ENCODE data around the gene CSTPP1.

CSTPP1 gene

DNA sequence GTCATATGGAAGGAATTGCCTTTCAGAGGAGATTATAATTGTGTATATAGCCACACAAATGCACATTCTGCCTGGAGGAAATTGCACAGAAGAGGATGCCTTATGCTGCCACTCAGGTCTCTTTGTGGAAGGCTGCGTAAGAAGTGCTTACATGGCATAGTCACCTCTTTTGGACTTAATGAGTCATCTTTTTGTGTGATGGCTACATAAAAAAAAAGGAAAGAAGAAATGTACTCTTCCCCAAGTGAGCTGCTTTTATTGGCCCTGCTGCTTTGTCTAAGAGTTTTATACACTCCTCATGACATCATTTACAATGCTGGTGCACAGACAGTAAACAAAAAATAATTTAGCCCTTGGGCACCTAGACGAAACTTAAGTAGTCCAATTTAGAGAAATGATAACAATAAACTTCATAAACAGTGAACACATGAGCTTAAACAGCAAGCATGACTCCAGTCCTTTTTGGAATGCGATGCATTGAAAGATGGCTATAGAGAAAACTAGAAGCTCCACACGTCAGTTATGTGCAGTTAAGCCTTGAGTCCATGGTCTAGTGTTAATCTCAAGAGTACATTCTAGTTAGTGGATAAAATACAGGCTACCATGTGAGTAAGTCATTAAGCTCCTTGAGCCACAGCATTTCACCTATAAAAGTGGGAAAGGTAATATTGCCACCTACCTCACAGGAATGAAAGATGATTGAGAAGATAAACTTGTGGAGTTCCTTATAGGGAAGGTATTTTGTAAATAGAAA is 12.0 kb downstream of the CSTPP1 start:
- Histone ChIP-seq H3K79me2 (ENCODE audit: insufficient read depth, low read length) (no peaks in the 10 kb centered on the region; the same call in 1 of the 2 replicates), H3K9me3 (ENCODE audit: insufficient read depth, low read length, severe bottlenecking) (no peaks in the 10 kb centered on the region), H3K27ac (ENCODE audit: low read length) (no peak overlapping the region), H3K36me3 (ENCODE audit: insufficient read depth, low read length) (0 out of 2 replicates have a peak, but pooled peaks cover 5% of the 10 kb centered on the region), H3K4me2 (ENCODE audit: insufficient read depth, low read length) (no peak overlapping the region), H4K20me1 (ENCODE audit: insufficient read depth, low read length) (no peaks in the 10 kb centered on the region), H3K9ac (ENCODE audit: low read depth, low read length) (no peak overlapping the region), H3K4me1 (ENCODE audit: insufficient read depth, low read length) (no peaks in the 10 kb centered on the region), H3K27me3 (ENCODE audit: insufficient read depth, low read length, poor library complexity) (no peaks in the 10 kb centered on the region), H2AFZ (ENCODE audit: low read depth, low read length) (no peak overlapping the region), H3K4me3 (ENCODE audit: low read depth in 1 of 2, low read length in 2 of 2) (no peak overlapping the region)
- ATAC-seq (ENCODE audit: insufficient read depth, low read depth) (no peak), DNase-seq (no peak)
- TF ChIP-seq EZH2 (IDR thresholded peaks at IDR 0.05; ENCODE audit: borderline replicate concordance, low read depth, low read length, severe bottlenecking) (no peak), CTCF (IDR thresholded peaks at IDR 0.05; ENCODE audit: borderline replicate concordance, extremely low read depth, low read length, poor library complexity, severe bottlenecking) (no peak)

DNA sequence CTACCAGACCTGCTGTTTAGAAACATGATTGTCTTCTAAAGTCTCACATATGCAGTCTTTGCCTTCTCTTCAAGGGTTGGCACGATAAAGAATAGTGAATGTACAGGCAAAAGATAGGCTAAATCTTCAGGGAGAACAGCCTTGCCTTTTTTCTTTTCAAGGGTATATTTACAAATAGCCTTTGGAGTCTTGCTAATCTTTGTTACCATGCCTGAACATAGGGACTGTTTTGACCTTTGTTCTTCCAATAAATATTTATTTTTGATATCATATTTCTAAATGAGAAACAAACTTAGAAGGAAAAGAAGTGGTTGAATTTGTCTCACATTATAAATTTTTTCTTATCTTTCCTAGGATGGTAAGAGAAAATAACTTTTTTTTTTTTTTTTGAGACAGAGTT is 12.7 kb downstream of the CSTPP1 start:
- Histone ChIP-seq H3K36me3 (ENCODE audit: insufficient read depth, low read length) (0 out of 2 replicates have a peak, but pooled peaks cover 5% of the 10 kb centered on the region), H4K20me1 (ENCODE audit: insufficient read depth, low read length) (no peaks in the 10 kb centered on the region), H3K9ac (ENCODE audit: low read depth, low read length) (no peak overlapping the region), H3K4me1 (ENCODE audit: insufficient read depth, low read length) (no peaks in the 10 kb centered on the region), H3K79me2 (ENCODE audit: insufficient read depth, low read length) (no peaks in the 10 kb centered on the region; the same call in 1 of the 2 replicates), H2AFZ (ENCODE audit: low read depth, low read length) (no peak overlapping the region), H3K27me3 (ENCODE audit: insufficient read depth, low read length, poor library complexity) (no peaks in the 10 kb centered on the region), H3K27ac (ENCODE audit: low read length) (no peak overlapping the region), H3K4me2 (ENCODE audit: insufficient read depth, low read length) (no peak overlapping the region), H3K9me3 (ENCODE audit: insufficient read depth, low read length, severe bottlenecking) (no peaks in the 10 kb centered on the region), H3K4me3 (ENCODE audit: low read depth in 1 of 2, low read length in 2 of 2) (no peak overlapping the region)
- DNase-seq (no peak), ATAC-seq (ENCODE audit: insufficient read depth, low read depth) (no peak)
- TF ChIP-seq CTCF (IDR thresholded peaks at IDR 0.05; ENCODE audit: borderline replicate concordance, extremely low read depth, low read length, poor library complexity, severe bottlenecking) (no peak), EZH2 (IDR thresholded peaks at IDR 0.05; ENCODE audit: borderline replicate concordance, low read depth, low read length, severe bottlenecking) (no peak)

- H3K4me2 ChIP-seq (ENCODE audit: insufficient read depth, low read length) = no peak overlapping the region
- no peaks in the 10 kb centered on the region; the same call in 1 of the 2 replicates for H3K79me2 ChIP-seq (ENCODE audit: insufficient read depth, low read length)
- H3K4me1 ChIP-seq (ENCODE audit: insufficient read depth, low read length) = no peaks in the 10 kb centered on the region
- no peak for ATAC-seq (ENCODE audit: insufficient read depth, low read depth)
- H3K4me3 ChIP-seq (ENCODE audit: low read depth in 1 of 2, low read length in 2 of 2) = no peak overlapping the region
- 0 out of 2 replicates have a peak, but pooled peaks cover 5% of the 10 kb centered on the region for H3K36me3 ChIP-seq (ENCODE audit: insufficient read depth, low read length)
- H4K20me1 ChIP-seq (ENCODE audit: insufficient read depth, low read length) = no peaks in the 10 kb centered on the region
- no peak overlapping the region for H3K27ac ChIP-seq (ENCODE audit: low read length)
- no peak for DNase-seq
- no peaks in the 10 kb centered on the region for H3K27me3 ChIP-seq (ENCODE audit: insufficient read depth, low read length, poor library complexity)
- no peak overlapping the region for H3K9ac ChIP-seq (ENCODE audit: low read depth, low read length)
- TF ChIP-seq EZH2 (IDR thresholded peaks at IDR 0.05; ENCODE audit: borderline replicate concordance, low read depth, low read length, severe bottlenecking) = no peak
- H3K9me3 ChIP-seq (ENCODE audit: insufficient read depth, low read length, severe bottlenecking) = no peaks in the 10 kb centered on the region
- no peak overlapping the region for H2AFZ ChIP-seq (ENCODE audit: low read depth, low read length)
Measured at GRCh38 chr11:46951864-46952263, 15.3 kb downstream of the CSTPP1 start.

- no peaks in the 10 kb centered on the region for H3K27me3 ChIP-seq (ENCODE audit: insufficient read depth, low read length, poor library complexity)
- H3K9ac ChIP-seq (ENCODE audit: low read depth, low read length) = no peak overlapping the region
- H3K79me2 ChIP-seq (ENCODE audit: insufficient read depth, low read length) = no peaks in the 10 kb centered on the region; the same call in 1 of the 2 replicates
- ATAC-seq (ENCODE audit: insufficient read depth, low read depth) (no peak), DNase-seq (no peak)
- H3K4me3 ChIP-seq (ENCODE audit: low read depth in 1 of 2, low read length in 2 of 2) = no peak overlapping the region
- no peak overlapping the region for H3K4me2 ChIP-seq (ENCODE audit: insufficient read depth, low read length)
- H3K9me3 ChIP-seq (ENCODE audit: insufficient read depth, low read length, severe bottlenecking) = no peaks in the 10 kb centered on the region
- H2AFZ ChIP-seq (ENCODE audit: low read depth, low read length) = no peak overlapping the region
- no peak overlapping the region for H3K27ac ChIP-seq (ENCODE audit: low read length)
- TF ChIP-seq CTCF (IDR thresholded peaks at IDR 0.05; ENCODE audit: borderline replicate concordance, extremely low read depth, low read length, poor library complexity, severe bottlenecking) (no peak), EZH2 (IDR thresholded peaks at IDR 0.05; ENCODE audit: borderline replicate concordance, low read depth, low read length, severe bottlenecking) (no peak)
- H3K36me3 ChIP-seq (ENCODE audit: insufficient read depth, low read length) = 0 out of 2 replicates have a peak, but pooled peaks cover 5% of the 10 kb centered on the region
- H4K20me1 ChIP-seq (ENCODE audit: insufficient read depth, low read length) = no peaks in the 10 kb centered on the region
- no peaks in the 10 kb centered on the region for H3K4me1 ChIP-seq (ENCODE audit: insufficient read depth, low read length)
Measured at GRCh38 chr11:46952553-46952952, 16.0 kb downstream of the CSTPP1 start.

Data from DND-41 (cell line).